ENCODE data around the gene PCDHB15.

Gene PCDHB15

GRCh38 chr5:141250576-141250975, 5.4 kb downstream of the PCDHB15 start:
- no peak for DNase-seq

- DNase-seq = no peak
Observed at GRCh38 chr5:141258464-141258863, 13.3 kb downstream of the PCDHB15 start.

GRCh38 chr5:141258948-141259347, 13.8 kb downstream of the PCDHB15 start:
- no peak for DNase-seq

- DNase-seq = no peak
Observed at GRCh38 chr5:141260458-141261237, 15.5 kb downstream of the PCDHB15 start.

GRCh38 chr5:141261238-141261546, 16.0 kb downstream of the PCDHB15 start:
- DNase-seq = no peak

GRCh38 chr5:141269195-141269594, 24.0 kb downstream of the PCDHB15 start:
- no peak for DNase-seq

GRCh38 chr5:141272906-141273305, 27.7 kb downstream of the PCDHB15 start:
- DNase-seq = no peak

GRCh38 chr5:141298376-141298775, 53.2 kb downstream of the PCDHB15 start:
- no peak for DNase-seq
